ENCODE measurements around the gene FASTKD2. TPM values are rescaled to one million over a fixed set of nuclear protein-coding genes. Genes with fewer than 3 reads are reported as not detected.

Gene FASTKD2
- total RNA-seq, 1 donor from 2014 or later = 19.8 TPM

DNA sequence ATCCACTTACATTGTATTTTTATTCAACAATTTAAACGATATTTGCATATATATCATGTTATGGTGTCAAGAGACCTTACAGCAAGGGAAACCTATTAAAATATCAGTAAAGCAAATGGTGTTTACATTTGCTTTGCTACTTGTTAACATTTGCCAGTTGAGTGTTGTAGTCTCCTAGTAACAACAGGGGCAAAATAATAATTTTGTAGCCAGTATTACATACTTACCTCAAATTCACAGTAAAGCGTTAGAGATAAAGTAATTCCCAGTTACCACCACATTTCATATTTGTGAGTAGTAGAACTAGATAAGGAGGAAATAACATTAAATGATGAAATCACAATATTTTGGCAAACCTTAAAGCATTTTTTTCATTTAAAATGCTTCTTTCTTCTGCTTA lies 71.3 kb downstream of the FASTKD2 start:
- DNase-seq (ENCODE audit: extremely low spot score, unreplicated experiment) = no peak
- Mint-ChIP-seq H3K27ac (ENCODE audit: unreplicated experiment) (no peak overlapping the region), H3K9me3 (ENCODE audit: unreplicated experiment) (peaks cover 10% of the 10 kb centered on the region), H3K36me3 (ENCODE audit: unreplicated experiment) (no peaks in the 10 kb centered on the region), H3K4me3 (ENCODE audit: unreplicated experiment) (no peak overlapping the region), H3K27me3 (ENCODE audit: unreplicated experiment) (no peaks in the 10 kb centered on the region), H3K4me1 (ENCODE audit: unreplicated experiment) (no peaks in the 10 kb centered on the region)
- TF ChIP-seq, protein P1, sequence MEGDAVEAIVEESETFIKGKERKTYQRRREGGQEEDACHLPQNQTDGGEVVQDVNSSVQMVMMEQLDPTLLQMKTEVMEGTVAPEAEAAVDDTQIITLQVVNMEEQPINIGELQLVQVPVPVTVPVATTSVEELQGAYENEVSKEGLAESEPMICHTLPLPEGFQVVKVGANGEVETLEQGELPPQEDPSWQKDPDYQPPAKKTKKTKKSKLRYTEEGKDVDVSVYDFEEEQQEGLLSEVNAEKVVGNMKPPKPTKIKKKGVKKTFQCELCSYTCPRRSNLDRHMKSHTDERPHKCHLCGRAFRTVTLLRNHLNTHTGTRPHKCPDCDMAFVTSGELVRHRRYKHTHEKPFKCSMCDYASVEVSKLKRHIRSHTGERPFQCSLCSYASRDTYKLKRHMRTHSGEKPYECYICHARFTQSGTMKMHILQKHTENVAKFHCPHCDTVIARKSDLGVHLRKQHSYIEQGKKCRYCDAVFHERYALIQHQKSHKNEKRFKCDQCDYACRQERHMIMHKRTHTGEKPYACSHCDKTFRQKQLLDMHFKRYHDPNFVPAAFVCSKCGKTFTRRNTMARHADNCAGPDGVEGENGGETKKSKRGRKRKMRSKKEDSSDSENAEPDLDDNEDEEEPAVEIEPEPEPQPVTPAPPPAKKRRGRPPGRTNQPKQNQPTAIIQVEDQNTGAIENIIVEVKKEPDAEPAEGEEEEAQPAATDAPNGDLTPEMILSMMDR (IDR thresholded peaks at IDR 0.05) = no peak

DNA sequence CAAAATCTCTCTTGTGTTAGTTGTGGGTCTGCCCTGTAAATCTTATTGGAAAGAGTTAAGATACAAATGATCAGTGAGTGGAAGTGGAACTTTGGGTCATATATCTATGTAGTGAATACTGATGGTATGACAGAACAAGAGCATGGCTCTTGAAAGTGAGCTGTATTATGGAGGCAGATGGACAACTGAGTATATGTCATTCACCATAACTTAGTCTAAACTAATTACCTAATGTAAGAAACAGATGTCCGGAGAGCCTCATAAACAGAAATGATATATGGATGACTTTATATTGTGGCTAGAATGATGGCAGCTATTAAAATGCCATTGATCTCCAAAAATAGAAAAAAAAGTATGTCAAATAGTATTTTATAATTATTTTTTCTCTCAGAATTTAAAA lies 72.4 kb downstream of the FASTKD2 start:
- no peaks in the 10 kb centered on the region for H3K27me3 Mint-ChIP-seq (ENCODE audit: unreplicated experiment)
- no peak overlapping the region for H3K4me3 Mint-ChIP-seq (ENCODE audit: unreplicated experiment)
- no peak overlapping the region for H3K27ac Mint-ChIP-seq (ENCODE audit: unreplicated experiment)
- DNase-seq (ENCODE audit: extremely low spot score, unreplicated experiment) = no peak
- TF ChIP-seq, protein P1 (IDR thresholded peaks at IDR 0.05) = no peak
- peaks cover 10% of the 10 kb centered on the region for H3K9me3 Mint-ChIP-seq (ENCODE audit: unreplicated experiment)
- no peaks in the 10 kb centered on the region for H3K36me3 Mint-ChIP-seq (ENCODE audit: unreplicated experiment)
- no peaks in the 10 kb centered on the region for H3K4me1 Mint-ChIP-seq (ENCODE audit: unreplicated experiment)

- H3K27ac Mint-ChIP-seq (ENCODE audit: unreplicated experiment) = no peak overlapping the region
- no peaks in the 10 kb centered on the region for H3K4me1 Mint-ChIP-seq (ENCODE audit: unreplicated experiment)
- peaks cover 6% of the 10 kb centered on the region for H3K9me3 Mint-ChIP-seq (ENCODE audit: unreplicated experiment)
- DNase-seq (ENCODE audit: extremely low spot score, unreplicated experiment) = no peak
- no peak overlapping the region for H3K4me3 Mint-ChIP-seq (ENCODE audit: unreplicated experiment)
- H3K27me3 Mint-ChIP-seq (ENCODE audit: unreplicated experiment) = no peaks in the 10 kb centered on the region
- H3K36me3 Mint-ChIP-seq (ENCODE audit: unreplicated experiment) = no peaks in the 10 kb centered on the region
- TF ChIP-seq, protein P1 (IDR thresholded peaks at IDR 0.05) = no peak
Observed at GRCh38 chr2:206838690-206839089, 73.3 kb downstream of the FASTKD2 start.

DNA sequence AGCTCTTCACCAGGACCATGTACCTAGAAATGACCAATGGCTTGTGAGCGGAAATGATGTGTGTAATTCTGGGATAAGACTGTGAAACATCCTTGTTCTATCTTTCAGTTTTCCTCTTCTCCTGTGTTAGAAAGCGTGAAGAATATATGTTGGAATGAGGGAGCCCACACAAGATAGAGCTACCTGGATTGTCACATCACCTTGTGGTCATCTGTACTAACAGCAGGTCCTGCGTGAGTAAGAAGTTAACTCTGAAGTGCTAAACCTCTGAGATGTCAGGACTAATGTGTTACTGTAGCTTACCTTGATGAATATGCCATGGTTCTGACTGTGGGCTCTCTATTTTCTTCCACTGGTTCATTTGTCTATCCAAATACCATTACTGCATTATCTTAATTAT lies 75.6 kb downstream of the FASTKD2 start:
- H3K27me3 Mint-ChIP-seq (ENCODE audit: unreplicated experiment) = no peaks in the 10 kb centered on the region
- H3K9me3 Mint-ChIP-seq (ENCODE audit: unreplicated experiment) = no peaks in the 10 kb centered on the region
- no peak for DNase-seq (ENCODE audit: extremely low spot score, unreplicated experiment)
- no peak overlapping the region for H3K4me3 Mint-ChIP-seq (ENCODE audit: unreplicated experiment)
- TF ChIP-seq, protein P1 (IDR thresholded peaks at IDR 0.05) = no peak
- no peaks in the 10 kb centered on the region for H3K36me3 Mint-ChIP-seq (ENCODE audit: unreplicated experiment)
- no peaks in the 10 kb centered on the region for H3K4me1 Mint-ChIP-seq (ENCODE audit: unreplicated experiment)
- H3K27ac Mint-ChIP-seq (ENCODE audit: unreplicated experiment) = no peak overlapping the region

Small RNA genes lying within 50 kb of the gene (microRNA-seq; reads per million reads assigned to microRNA genes)
- gene MIR3130-1 (ENCODE audit: unreplicated experiment) = not detected
- gene MIR3130-2 (ENCODE audit: unreplicated experiment) = not detected

Other genes with a start within 250 kb of the FASTKD2 start
- gene FAM237A, start 123.1 kb upstream of the FASTKD2 start, total RNA-seq = not detected in 2 replicates
- gene DYTN, start 47.2 kb upstream of the FASTKD2 start, total RNA-seq = not detected in 2 replicates
- gene MDH1B, start 278 bp upstream of the FASTKD2 start, total RNA-seq = 1.2 and 1.3 TPM in 2 replicates
- not detected in 2 replicates for gene CPO, start 173.9 kb downstream of the FASTKD2 start, total RNA-seq